ENCODE measurements around the gene PHTF1.

GRCh38 chr1:113756461-113756860 lies 2.8 kb downstream of the PHTF1 start:
- TF ChIP-seq, protein P1, sequence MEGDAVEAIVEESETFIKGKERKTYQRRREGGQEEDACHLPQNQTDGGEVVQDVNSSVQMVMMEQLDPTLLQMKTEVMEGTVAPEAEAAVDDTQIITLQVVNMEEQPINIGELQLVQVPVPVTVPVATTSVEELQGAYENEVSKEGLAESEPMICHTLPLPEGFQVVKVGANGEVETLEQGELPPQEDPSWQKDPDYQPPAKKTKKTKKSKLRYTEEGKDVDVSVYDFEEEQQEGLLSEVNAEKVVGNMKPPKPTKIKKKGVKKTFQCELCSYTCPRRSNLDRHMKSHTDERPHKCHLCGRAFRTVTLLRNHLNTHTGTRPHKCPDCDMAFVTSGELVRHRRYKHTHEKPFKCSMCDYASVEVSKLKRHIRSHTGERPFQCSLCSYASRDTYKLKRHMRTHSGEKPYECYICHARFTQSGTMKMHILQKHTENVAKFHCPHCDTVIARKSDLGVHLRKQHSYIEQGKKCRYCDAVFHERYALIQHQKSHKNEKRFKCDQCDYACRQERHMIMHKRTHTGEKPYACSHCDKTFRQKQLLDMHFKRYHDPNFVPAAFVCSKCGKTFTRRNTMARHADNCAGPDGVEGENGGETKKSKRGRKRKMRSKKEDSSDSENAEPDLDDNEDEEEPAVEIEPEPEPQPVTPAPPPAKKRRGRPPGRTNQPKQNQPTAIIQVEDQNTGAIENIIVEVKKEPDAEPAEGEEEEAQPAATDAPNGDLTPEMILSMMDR (IDR thresholded peaks at IDR 0.05): no peak
- TF ChIP-seq ZFX (IDR thresholded peaks at IDR 0.05; ENCODE audit: borderline replicate concordance): no peak

Measured in 22Rv1 (cell line).